SIG-M5 (cell line): Measurements from ENCODE around the gene IL20.

Experiments
- DNase-seq: peaks from one replicate; lab custom pipeline; 2025; lab: John Stamatoyannopoulos, UW

Gene IL20

DNA sequence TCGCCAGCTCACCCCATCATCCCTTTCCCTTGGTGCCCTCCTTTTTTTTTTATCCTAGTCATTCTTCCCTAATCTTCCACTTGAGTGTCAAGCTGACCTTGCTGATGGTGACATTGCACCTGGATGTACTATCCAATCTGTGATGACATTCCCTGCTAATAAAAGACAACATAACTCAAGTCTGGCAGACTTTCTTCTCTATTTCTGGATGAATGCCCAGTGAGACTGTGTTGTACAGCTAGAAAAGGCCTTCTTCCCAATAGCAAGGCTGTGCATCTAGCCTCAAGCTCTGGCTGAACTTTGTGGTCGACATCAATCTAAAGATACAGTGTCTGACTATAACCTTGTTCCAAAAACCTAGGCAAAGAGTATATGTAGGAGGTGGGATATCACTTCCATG, 38.3 kb downstream of the IL20 start:
- no peak for DNase-seq

DNA sequence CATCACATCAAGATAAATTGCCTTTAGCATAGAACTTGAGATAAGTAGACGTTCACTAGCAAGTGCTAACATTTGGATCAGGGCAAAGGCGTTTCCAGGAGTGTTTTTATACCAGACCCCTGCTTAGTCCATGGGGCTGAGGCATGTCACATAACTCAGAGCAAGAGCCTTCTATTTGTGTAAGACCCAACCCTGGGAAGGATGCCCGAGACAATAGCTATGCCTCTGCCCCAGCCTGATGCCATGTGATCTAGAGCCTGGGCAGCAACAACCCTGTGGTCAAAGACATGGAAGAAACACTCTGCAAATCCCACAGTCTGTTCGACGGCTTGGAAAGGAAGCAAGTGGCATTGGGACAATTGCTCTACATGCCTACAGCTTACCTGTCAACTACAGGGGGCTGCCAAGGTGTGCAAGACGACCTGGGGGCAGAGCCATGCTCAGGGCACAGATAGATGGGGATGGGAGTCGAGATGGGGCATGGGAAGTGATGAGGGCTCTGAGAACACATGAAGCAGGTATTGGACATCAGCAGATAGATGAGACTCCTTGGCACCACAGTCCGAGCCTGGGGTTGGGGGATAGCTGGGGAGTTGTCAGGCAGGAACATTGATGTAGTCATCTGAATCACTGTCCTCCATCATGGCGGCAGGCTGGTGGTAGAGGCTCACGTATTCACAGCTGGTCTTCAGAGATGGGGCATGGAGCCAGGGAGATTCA, 39.2 kb downstream of the IL20 start:
- DNase-seq = no peak

DNA sequence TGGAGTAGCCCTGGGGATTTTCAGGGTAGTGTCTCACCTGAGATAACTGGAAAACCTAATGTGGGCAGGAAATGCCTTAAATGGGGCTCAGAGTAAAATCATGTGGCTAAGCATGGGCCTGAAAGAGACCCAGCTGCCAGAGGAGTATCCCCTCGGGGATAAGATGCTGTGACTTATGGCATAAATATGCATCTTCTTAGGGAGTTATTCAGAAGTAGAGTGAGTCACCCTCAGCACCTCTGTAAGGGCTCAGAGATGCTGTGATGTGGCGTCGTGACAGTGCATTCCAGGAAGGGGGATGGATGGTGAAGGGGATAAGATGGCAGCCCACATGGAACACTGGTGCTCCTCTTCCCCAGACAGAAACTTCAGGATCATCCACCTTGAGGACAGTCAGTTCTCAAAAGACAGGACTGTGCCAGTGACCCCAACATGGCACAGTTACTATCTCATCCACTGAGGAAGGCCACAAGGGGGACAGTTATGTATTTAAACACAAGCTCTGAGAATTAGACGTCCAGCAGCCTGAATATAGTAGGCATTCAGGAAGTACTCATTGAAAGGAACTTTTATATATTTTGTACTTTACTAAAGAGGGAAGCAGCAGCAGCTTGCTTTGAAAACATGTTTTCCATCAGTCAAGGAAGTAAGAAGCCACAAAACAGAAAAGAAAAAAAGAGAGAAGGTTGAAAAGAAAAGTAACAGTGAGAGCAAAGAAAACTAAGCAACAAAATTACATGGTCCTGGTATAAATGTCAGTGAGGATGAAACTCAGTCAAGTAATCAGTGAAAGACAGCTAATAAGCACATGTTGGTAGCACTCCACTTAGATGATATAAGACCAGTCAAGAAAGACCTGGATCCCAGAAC, 40.1 kb downstream of the IL20 start:
- DNase-seq = no peak

DNA sequence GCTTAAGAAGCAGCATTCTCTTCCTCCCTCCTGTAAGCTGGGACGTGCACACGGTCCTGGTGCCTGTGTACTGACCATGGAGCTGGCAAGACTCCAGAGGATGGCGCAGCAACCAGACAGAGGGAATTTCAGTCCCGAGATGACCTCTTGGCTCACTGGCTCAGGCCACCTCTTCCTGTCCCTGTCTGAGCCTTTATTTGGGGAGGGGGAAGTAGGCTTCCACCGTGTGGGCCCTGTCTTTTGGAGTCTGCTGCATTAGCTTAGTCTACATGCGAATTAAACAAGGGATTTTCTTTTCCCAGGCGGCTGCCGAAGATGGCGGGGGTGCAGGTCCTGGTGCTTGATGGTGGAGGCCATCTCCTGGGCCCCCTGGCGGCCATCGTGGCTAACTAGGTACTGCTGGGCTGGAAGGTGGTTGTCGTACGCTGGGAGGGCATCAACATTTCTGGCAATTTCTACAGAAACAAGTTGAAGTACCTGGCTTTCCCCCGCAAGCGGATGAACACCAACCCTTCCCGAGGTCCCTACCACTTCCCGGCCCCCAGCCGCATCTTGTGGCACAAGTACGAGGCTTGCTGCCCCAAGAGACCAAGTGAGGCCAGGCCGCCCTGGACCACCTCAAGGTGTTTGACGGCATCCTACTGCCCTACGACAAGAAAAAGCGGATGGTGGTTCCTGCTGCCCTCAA, 42.0 kb downstream of the IL20 start:
- DNase-seq = no peak

DNA sequence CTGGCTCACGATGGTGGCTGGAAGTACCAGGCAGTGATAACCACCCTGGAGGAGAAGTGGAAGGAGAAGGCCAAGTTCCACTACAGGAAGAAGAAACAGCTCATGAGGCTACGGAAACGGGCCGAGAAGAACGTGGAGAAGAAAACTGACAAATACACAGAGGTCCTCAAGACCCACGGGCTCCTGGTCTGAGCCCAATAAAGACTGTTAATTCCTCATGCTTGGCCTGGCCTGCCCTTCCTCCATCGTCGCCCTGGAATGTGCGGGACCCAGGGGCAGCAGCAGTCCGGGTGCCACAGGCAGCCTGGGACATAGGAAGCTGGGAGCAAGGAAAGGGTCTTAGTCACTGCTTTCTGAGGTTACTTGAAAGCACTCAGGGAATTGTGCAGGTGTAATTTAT, 42.6 kb downstream of the IL20 start:
- no peak for DNase-seq

DNA sequence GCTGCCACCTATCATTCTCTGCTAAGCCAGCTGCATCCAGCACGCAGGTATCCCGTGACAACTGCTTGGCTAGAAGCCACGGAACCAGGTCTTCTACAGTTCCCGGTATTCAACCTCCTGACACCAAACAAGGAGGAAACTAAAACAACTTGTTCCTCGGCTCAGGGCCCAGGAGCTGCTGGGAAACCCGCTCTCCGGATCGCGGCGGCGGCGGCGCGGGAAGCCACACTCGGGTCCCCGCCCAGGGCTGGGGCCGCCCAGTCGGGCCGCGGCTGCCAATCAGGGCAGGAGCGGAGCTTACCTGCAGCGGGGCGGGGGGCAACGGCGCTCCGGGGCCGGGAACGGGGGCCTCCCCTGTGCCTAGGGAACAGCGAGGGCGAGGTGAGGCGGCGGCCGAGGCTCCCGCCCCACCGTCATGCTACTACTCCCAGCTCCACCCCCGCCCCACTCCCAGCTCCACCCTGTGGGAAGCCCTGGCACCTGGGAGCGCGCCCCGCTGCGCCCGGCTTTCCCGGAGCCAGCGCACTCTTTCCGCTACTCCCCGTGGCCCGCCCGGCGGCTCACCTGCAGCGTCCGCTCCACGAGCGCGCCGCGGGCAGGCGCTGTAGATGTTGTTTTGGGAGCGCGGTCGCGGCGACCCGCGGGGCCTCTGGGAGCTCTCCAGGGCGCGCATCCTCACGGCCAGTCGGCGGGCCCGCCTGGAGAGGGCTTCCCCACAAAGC, 43.9 kb downstream of the IL20 start:
- no peak for DNase-seq

DNA sequence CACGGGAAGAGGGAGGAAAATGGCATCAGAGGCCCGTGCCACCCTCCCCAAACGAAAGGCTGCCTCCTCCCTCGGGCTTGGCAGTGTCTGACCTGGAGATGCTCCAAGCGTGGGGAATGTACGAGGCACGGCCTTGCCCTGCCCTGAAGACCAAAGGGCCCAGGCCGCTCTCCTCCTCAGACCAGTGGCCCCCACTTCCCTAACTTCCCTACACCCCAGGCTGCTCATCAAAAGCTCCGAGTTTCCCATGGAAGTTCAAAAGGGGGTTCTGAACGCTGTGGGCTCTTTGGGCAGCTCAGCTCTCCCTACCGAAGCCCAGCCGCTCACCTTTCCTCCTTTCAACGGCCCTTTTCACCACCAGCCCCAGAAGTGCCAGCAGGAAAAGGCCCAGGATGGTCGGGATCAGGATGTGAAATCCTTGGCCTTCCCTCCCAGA, 44.5 kb downstream of the IL20 start:
- DNase-seq = no peak

DNA sequence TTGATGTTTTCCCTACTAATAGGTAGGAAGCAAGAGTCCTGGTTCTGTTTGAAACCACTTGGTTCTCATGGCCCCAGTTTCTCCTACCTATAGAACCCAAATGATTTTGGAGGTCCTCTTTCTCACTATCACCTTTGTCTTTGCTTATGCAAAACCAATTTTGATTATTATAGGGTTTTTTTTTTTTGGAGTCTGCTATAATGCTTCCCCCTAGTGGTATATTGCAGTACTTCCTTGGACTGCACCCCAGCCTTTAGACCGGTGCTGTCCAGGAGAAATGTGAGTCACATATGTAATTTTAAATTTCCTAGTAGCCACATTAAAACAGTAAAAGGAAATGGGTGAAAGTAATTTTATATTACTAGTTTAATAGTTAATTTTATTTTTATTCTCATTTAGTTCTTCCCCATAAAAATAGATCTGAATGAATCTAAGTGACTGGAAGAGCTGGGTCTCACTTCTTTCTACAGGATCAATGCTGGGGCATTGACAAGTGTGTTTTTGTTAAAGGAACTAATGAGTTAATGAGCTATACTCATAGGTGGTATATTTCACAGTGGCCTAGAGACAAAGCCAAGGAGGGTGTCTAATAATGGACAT, 45.7 kb downstream of the IL20 start:
- DNase-seq = no peak

DNA sequence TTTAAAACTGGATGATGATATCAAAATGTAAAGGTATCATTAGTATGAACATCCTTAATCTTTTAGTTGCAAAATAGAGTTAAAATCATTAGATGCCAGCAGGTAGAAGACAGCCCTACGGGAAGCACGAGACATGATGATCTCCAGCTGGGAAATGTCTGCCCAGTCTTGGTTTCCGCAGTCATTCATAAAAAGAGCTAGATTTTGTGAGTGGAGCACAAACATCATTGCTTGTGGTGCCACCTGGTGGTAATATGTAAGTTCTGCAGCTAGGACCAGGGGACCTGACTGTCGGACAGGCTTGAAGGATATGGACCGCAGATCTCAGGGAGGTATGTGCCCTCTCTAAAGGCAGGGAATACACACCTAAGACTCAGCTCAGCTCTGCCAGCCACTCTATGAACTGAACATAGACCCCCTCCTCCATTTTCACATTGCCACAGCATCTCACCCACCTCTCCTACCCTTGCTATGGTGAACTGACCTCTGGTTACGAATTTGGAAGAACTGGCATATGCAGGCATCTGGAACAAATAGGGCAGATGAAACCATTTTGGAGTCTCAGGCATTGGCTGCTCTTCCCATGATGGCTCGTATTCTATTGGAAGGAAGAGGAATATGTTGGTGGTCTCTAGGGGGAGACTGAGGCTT, 47.1 kb downstream of the IL20 start:
- no peak for DNase-seq

DNA sequence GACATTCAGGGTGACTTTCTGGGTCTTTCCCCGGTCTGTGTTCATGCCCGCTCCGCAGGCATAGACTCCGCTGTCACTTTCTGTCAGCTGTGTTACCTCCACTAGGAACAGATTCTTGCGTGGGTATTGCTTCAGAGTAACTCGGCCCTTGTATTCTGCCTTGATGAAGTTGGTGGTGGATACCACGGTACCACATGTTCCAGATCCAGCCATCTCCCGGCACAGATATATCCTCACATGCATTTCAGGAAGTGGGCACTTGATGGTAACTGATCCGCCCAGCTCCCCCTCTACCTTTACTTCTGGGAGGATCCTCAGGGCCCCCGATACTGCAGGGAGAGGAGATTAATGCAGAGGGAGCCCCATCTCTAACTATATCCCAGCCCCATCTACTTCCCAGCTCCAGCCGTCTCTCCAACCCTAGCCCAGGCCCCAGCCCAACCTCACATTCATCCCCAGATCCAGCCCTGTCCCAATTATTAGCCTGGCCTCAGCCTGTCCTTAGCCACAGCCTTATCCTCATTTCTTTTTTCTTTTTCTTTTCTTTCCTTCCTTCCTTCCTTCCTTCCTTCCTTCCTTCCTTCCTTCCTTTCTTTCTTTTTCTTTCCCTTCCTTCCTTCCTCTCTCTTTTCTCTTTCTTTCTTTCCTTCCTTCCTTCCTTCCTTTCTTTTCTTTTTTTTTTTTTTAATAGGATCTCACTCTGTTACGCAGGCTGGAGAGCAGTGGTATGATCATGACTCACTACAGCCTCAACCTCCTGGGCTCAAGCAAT, 48.5 kb downstream of the IL20 start:
- no peak for DNase-seq

DNA sequence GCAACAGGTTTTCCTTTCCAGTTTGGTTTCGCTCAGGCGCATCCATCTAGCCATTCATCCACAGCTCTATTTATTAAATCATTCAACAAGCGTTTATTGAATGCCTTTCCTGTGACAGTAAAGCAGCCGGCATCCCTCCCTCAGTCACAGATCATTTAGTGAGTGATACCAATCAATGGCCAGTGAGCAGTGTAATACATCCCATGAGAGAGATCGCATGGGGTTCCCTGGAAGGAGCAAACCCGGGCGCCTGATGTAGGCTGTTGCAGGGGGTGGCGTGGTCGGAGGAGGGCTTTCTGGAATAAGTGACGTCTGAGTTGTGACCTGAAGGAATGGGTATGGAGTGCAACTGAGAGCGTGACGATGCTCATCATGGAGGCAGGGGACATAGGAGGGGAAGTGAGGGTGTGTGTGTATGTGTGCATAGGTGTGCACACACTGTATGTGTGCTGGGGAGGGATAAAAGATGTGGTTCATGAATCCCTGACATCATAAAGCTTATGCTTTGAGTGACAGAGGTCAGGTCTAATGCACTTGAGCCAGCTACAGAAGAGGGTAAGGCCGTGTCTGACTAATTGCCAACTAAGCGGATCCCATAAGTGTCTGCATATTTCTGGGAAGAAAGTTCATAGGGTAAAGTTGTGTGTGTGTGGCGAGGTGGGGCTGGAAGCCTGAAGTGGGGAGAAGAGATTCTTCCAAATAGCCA, 49.8 kb downstream of the IL20 start:
- DNase-seq = no peak

DNA sequence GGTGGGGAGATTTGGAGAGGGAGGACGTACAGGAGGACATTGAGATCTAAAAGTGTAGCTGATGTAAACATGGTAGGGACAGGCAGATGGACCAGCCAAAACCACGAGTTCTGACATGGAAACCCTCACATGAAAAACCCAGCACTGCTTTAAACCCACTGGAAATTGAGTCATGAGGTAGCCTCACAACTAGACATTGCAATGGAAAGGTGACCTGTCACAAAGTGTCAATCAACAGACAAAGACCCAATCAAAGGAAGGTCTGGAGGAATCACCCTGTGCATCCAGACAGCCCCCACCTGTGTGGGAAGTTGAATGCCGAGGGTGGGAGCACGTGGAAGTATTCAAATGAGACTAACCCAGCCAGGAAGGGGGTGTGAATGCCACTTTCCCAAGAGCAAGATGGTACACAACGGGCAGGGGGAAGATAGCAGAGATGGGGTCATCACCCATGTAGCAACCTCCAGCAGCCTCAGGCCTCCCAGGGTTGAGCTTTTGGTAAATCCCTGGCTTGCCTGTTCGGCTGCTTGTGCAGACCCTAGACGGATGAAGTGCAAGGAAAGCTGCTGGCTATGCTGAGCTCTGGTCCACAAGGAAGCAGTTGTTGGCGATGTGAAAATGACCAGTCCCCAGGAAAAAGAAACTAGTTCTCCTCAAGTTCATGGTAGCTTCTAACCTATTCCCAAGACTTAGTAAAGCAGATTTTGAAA, 50.7 kb downstream of the IL20 start:
- no peak for DNase-seq

DNA sequence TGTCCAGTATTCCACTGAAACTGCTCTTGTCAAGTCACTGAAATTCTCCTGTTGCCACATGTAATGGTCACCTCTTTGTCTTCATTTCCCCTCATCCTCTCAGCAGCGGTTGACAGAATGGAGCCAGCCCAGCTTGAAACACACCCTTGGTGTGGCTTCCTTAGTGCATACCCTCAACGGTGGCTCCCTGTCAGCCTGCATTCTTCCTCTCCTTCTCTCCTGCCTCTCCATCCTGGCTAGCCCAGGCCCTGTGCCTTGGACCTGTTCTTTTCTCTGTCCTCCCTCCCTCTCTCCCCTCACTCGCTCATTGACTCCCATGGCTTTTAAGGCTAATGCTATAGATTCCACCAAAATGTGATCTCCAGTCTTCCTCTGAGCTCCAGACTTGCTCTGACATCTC, 52.7 kb downstream of the IL20 start:
- no peak for DNase-seq
